HG03045 (cell line): ENCODE results near the gene LTC4S.
A peak's percentile ranks its signal among the peaks of the same experiment; 100 is the strongest.
"Not testable (repeated sequence)": the region's sequence is repeated elsewhere in the genome, so short reads cannot be mapped to it uniquely, and the experiment has no call there.

Experiments
- ATAC-seq: cut with Tn5 transposase; IDR thresholded peaks from one replicate; pipeline ENCODE4 v1.9.1; 2021; ENCODE audit warnings: mild to moderate bottlenecking, moderate library complexity; ENCODE audit not compliant: unreplicated experiment

The LTC4S gene, protein sequence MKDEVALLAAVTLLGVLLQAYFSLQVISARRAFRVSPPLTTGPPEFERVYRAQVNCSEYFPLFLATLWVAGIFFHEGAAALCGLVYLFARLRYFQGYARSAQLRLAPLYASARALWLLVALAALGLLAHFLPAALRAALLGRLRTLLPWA

DNA sequence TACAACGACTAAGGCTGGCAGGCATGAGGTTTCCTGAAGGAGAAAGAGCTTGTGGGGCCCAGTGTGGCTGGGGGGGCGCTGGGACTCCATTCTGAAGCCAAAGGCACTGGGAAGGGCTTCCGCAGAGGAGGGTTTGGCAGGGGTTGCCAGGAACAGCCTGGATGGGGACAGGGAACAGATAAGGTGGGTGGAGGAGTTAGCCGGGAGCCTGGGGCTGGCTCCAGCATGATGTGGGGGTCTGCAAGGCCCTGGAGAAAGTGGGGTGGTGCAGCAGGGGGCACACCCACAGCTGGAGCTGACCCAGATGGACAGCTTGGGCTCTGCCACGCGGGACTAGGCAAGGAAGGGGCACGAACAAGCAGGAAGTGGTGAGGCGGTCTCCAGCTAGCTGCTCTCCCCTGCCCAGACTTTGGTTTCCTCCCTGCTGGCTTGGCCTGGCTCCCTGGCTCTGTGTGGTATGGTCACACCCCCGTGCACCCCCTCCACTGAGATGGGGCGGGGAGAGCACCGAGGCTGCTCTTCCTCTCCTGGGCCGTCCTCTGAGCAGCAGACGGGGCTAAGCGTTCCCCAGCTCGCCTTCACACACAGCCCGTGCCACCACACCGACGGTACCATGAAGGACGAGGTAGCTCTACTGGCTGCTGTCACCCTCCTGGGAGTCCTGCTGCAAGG lies at the start of gene LTC4S:
TSS of gene LTC4S (plus strand) at position 519 of the 672 bp plus-strand sequence. CDS start at position 614, 95 bp downstream.
- ATAC-seq: no peak

DNA sequence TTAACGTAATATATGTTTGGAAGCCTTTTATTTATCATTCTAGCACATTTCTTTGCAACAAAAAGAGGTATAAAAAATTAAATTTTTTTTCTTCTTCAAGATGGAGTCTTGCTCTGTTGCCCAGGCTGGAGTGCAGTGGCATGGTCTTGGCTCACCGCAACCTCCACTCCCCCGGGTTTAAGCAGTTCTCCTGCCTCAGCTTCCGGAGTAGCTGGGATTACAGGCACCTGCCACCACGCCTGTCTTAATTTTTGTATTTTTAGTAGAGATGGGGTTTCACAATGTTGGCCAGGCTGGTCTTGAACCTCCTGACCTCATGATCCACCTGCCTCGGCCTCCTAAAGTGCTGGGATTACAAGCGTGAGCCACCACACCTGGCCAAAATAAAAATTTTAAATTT lies 49.7 kb upstream of the LTC4S start:
- ATAC-seq: not testable (repeated sequence)

- ATAC-seq: no peak
These were observed 46.9 kb upstream of the LTC4S start for GRCh38 chr5:179746872-179747271.

DNA sequence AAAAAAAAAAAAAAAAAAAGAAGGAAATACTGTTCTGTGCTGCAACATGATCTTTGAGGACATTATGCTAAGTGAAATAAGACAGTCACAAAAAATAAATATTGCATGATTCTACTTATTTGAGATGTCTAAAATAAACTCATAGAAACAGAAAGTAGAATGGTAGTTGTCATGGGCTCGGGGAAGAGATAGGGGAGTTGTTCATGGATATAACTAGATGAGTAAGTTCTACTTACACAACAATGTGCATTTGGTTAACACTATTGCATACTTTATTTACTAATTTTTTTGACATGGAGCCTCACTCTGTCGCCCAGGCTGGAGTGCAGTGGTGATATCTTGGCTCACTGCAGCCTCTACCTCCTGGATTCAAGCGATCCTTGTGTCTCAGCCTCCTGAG lies 46.0 kb upstream of the LTC4S start:
- ATAC-seq: no peak

- ATAC-seq: no peak
These were observed 43.8 kb upstream of the LTC4S start for GRCh38 chr5:179749857-179750508.

- ATAC-seq: no peak
These were observed 39.8 kb upstream of the LTC4S start for GRCh38 chr5:179753971-179754370.

DNA sequence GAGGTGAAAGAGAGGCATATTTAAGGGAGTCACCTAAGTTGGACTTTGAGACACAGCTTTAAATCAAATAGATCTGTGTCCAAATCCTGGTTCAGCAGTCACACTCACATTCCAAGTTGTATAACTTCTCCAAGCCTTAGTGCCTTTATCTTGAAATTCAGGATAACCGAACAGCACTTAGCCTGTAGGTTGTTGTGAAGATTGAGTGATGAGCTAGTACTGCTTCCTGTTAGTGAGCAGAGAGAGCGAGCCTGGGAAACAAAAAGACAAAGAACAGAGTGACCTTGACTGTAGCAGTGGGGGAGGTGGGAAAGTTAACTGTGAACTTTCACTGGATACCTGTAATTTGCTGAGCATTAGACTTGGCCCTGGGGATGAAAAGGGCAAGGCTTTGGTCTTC lies 38.8 kb upstream of the LTC4S start:
- ATAC-seq: no peak

DNA sequence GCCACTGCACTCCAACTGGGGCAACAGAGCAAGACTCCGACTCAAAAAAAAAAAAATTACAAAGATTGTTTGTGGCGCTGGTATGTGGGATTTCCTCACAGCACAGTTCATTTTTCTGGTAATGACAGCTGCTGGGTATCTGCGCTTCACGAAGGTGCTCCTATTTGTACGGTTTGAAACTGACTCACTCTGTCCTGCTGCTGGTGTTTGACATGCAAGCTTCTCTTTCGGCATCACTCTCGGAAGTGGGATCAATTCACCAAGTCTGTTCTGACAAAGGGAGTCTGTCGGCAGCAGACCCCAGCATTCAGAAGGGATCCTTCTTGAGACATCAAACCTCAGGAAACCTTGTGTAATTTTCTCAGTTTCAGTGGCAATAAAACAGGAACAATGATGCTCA lies 34.8 kb upstream of the LTC4S start:
- no peak for ATAC-seq

- peak; percentile 48 for ATAC-seq
These were observed 33.9 kb upstream of the LTC4S start for GRCh38 chr5:179759581-179760551.

DNA sequence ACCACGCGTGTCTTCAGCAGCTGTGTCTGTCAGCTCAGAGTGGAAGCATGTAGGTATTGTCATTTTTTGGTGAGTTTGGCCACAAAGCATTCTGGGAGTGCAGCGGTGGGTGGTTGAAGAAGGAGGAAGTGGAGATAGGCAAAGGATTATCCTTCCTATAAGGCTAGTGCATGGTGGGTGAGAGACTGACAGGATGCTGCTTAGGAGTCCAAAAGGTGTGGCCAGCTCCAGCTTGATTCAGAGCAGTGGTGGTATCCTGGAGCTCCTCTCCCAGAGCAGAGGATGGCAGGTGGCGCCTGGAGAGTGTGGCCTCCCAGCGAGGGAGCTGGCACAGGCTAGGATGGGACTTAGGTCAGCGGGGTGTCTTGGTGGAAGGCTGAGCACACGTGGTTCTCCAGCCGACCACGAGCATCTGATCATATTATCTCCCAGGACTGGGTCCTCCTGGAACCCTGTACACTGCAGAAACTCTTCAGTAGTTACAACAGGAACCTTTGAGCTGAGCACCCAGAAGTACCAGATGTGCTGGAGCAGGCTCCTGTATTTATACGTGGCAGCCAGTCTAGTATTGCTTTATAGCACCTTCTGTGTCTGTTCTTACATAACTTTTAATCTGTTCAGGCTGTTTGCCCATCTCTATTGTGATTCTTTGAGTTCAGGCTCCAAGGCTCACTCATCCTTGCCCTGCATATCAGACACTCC lies 31.6 kb upstream of the LTC4S start:
- no peak for ATAC-seq

- no peak for ATAC-seq
These were observed 31.0 kb upstream of the LTC4S start for GRCh38 chr5:179762781-179763176.

GRCh38 chr5:179763215-179763945 lies 30.4 kb upstream of the LTC4S start:
- ATAC-seq: peak; percentile 40

- no peak for ATAC-seq
These were observed 29.7 kb upstream of the LTC4S start for GRCh38 chr5:179764056-179764455.

DNA sequence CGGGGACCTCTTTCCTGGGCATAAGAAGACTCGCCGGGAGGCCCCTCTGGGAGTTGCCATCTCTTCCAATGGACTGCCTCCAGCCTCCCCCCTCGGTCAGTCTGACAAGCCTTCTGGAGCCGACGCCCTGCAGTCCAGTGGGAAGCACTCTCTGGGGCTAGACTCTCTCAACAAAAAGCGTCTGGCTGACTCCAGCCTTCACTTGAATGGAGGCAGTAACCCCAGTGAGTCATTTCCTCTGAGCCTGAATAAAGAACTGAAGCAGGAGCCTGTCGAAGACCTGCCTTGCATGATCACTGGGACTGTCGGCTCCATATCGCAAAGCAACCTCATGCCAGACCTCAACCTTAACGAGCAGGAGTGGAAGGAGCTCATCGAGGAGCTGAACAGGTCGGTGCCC lies 28.4 kb upstream of the LTC4S start:
- no peak for ATAC-seq

DNA sequence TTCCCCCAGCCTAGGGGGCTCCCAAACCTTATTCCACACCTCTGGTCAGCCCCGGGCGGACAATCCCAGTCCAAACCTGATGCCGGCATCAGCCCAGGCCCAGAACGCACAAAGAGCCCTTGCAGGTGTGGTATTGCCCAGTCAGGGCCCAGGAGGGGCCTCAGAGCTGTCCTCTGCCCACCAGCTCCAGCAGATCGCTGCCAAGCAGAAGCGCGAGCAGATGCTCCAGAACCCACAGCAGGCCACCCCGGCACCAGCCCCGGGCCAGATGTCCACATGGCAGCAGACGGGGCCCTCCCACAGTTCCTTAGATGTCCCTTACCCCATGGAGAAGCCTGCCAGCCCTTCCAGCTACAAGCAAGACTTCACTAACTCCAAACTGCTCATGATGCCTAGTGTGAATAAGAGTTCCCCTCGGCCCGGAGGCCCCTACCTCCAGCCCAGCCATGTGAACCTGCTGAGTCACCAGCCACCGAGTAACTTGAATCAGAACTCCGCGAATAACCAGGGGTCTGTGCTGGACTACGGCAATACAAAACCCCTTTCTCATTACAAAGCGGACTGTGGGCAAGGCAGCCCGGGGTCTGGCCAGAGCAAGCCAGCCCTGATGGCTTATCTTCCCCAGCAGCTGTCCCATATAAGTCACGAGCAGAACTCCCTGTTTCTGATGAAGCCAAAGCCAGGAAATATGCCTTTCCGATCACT lies 27.6 kb upstream of the LTC4S start:
- ATAC-seq: no peak

DNA sequence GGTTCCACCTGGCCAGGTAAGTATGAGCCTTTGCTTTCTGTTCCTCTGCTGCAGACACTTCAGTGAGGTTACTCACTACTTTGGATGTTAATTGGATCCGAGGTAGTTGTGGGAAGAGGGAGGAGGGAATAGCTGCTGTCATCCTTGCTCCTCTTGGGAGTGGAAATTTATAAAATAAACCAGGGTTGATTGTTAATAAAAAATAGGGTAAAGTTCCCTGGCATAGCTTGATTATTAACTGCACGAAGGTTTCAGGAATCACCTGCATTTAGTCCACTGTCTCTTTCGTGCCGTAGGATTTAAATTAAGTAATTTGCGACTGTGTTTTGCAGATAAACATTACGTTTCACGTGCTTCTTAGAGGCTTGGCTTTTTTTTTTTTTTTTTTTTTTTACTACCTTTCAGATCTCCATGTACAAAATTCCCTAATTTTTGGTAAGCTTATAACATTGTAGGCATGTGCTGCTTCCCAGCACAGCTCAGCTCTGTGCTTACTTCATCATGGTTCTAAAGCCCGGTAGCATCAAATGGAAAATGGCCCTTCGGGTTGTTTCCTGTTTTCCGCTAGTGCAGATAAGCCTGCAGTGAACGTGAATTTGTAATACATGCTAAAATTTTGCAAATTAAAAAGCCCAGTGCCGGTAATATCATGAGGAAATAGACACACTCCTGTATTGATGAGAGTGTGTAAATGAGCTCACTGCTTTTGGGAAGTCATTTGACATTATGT lies 26.9 kb upstream of the LTC4S start:
- ATAC-seq: no peak

DNA sequence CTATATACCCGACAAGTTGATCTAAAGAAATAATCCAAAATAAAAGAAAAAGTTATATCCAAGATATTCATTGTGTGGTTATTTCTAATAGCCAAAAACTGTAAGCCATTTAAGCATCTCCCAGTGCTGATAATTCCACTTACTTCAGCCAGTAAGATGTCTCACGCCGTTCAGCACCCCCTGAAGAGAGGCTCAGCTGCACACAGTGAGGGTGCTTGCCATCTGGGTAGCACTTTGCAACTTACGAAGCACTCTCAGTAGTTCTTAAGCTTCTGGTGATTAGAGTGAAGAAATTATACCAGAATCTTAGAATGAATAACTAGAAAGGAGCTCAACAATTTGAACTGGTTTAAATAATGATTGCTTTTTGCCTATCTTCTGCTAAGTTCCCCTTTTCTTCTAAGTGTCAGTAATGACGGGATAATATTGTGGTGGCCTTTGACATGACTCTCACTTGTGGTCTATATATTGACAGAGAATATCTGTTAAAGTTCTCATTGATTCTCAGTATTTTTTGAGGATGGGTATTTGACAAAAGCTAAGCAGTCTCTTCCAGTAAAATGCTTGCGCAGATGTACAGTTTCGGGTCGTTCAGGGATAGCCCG lies 26.2 kb upstream of the LTC4S start:
- no peak for ATAC-seq
